NCI-H2107 treated with DMSO at 0.1 percent for 48 hours (cell line): Measurements from ENCODE around the gene TNFRSF11A.

Experiments used
- DNase-seq: peaks from one replicate; lab custom pipeline; 2025; ENCODE audit not compliant: unreplicated experiment; lab: John Stamatoyannopoulos, UW

The TNFRSF11A gene

DNA sequence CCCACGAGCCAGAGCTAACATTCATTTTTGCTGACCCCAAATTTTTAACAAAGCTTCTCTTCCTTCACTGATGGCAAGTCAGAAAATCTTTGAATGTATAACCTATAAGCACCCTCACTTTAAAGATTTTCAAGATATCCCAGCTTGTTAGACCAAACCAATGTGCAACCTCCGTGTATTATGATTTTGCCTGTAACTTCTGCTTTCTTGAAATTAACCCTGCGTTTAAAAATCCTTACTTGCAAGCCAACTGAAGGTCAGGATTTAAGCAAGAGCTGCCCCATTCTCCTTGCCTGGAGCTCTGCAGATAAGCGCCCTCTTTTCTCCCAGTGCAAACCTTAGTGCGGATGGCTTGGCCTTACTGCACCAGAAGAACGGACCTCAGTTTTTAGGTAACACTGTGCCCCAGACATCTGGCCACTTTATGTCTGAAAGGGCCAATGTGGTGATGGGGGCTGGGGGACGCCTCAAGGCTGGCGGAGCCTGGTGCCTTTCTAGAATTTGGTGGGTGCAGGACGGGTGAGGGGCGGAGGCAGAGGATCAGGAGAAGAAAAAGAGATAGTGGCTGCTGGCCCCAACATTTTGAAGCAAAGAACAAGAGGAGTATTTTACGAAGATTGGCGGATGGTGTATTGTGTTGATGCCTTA lies 805 bp upstream of the TNFRSF11A start:
- no peak for DNase-seq

DNA sequence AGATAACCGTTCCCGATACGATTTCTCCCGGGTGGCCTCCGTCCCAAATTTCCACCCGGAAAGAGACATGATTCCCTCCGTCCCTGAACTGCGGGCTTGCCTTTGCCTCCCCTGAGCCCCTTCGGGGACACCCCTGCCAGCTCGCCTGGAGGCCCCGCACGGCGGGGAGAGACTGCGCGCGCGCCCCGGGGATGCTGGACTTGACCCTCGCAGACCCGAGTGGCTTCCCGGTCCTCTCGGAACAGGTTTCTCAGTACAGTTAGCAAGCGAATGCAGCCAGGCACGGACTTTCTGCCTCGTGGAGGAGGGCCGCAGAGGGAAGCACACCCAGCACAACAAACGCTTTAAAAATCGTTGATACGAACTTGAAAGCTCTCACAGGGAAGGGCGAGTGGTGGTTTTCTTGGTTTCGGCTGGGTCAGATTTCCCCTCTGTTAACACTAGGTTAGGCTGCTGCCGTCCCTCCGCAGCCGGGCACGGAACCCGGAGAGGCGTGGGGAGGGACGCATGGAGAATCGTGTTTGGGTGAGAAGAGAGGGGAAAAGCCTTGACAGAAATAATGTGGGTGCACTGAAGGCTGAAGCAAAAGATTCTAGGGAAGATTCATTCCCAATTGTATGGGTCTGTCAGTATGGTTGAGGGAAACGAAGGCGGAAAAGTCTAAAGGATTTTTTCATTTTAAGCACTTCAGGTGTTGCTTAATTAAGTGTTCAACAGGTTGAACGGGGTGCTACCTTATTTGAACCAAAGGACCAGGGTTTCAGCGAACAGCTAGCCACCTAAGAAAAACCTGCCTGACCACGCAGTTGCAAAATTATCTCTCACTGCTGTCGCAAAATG lies 916 bp downstream of the TNFRSF11A start:
- peak; percentile 41 for DNase-seq

DNA sequence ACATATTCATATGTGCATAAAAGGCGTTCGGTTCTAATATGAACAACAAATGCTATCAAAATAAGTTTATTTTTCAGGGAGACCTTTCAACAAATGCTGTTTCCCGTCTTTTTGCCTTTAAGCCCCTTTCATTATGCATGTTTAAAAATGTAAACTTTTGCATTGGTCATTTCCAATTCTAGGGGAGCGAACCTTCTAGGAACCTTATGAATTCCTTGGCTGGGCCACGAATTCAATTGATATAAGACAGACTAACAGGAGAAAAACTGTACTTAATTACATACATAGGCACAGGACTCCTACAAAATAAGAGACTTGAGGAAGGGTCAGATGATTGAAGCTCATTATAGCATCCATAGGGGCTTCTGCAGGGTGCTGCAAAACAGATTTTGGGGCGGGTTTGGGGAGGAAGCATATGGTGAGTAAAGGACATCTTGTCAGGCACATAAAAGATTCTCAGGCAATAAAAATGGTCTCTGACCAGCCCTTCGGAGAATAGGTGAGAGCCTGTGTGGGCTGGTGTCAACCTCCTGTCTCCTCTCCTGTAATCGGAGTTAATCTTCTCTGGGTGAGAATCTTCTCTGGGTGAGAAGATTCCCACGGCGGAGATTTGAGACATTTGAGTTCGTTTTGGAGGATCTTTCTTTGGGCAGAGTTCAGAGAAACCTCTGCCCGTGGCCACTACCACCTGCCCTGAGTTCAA lies 1.7 kb downstream of the TNFRSF11A start:
- DNase-seq = no peak

DNA sequence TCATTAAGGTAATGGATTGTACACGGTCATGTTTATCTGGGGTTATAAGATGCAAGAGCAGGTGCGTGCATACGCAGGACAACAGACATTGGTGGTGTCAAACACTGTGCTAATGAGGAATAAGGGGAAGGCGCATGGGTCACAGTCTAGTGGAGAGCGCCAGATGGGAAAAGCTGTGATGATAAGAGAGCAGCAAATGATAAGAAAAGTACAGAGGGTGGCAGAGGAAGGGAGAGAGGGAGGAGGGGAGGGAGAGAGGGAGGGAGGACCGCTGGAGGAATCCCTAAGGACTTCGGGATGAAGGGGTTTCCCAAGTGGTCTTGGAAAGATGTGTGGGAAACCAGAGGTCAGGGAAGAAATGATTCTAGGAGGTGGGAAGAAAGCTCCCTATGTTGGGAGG lies 2.9 kb downstream of the TNFRSF11A start:
- peak; percentile 84 for DNase-seq

DNA sequence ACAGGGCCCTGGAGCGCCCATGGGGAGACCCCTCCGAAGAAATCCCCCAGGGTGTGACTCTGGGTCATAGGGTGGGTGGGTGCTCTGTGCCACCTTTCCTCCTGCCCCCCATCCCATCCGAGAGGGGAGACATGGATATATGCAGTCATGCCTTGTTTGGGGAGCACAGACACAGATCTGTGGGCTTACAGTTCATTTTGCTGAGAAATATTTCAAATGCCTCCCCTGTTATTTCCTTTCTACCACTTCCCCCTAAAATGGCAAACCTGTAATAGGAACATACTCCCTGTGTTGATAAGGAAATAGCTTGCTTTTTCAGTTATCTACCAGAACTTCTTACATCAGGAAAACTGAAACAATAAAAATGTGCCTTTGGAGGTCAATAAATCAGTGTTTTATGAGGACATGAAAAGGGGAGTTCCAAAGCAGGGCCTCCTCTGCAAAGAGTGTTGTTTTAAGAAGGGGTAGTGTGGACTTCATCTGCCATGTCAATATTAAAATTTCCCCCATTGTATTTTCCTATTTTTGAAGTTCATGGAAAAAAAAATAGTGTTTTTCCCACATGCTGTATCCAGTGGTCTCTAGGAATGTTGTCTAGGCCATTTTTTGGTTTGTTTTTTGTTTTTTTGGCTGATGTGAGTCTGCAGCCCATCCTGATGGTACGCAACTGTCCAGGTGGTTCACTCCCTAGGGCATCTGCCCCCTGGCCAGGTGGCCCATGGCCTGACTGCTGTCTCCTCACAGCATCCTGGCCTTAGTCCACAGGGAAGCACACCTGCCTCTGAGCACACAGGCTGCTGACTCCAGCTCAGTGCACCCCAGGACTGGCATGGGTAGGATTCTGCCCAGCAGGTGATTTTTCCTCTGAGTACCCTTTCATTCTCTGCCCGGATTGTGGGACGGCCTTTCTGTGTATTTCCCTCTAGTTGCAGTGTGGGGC lies 3.7 kb downstream of the TNFRSF11A start:
- peak; percentile 50 for DNase-seq

DNA sequence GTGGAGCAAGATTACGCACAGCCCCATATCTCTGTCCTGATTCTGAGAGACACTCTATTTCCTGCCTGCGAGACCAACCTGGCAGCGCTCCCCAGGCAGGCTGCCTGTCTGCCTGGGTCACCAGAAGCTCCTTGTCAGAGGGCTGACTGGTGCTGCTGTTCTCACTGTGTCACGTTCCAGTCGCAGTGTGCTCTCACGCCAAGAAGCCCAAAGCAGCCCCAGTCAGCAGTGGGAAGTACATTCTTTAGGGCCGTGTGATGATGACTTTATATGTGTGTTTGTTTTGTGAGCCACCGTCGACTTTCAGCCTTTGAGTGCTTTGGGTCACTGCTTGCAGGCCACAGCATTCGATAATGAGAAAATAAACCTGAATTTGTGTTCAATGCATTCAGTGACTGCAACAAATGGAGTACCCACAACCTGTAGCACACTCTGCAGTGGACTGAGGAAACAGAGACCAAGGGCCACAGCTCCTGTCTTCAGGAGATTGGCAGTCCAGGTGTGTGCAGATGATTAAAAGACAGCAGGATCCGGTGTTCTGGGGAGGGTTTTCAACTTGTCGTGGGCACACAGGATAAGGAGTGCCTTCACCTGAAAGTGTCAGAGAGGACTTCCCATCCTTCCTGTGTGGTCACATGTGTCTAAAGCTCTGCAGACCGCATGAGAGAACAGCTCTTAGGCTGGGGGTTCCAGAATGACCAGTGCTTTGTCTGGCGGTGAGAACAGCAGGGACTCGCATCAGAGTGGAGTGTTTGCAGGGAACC lies 4.8 kb downstream of the TNFRSF11A start:
- DNase-seq = no peak

DNA sequence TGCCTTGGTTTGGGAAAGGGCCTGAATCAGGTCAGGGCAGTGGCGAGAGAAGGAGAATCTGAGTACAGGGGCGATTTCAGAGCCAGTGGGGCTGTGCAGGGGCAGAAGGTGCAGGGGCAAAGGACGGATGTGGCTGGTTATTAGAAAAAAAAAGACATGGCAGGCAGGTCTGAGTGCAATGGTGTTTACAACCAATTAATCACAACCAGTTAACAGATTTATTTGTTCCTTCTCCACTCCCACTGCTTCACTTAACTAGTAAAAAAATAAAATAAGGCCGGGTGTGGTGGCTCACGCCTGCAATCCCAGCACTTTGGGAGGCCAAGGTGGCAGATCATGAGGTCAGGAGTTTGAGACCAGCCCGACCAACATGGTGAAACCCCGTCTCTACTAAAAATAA lies 5.5 kb downstream of the TNFRSF11A start:
- DNase-seq = no peak

DNA sequence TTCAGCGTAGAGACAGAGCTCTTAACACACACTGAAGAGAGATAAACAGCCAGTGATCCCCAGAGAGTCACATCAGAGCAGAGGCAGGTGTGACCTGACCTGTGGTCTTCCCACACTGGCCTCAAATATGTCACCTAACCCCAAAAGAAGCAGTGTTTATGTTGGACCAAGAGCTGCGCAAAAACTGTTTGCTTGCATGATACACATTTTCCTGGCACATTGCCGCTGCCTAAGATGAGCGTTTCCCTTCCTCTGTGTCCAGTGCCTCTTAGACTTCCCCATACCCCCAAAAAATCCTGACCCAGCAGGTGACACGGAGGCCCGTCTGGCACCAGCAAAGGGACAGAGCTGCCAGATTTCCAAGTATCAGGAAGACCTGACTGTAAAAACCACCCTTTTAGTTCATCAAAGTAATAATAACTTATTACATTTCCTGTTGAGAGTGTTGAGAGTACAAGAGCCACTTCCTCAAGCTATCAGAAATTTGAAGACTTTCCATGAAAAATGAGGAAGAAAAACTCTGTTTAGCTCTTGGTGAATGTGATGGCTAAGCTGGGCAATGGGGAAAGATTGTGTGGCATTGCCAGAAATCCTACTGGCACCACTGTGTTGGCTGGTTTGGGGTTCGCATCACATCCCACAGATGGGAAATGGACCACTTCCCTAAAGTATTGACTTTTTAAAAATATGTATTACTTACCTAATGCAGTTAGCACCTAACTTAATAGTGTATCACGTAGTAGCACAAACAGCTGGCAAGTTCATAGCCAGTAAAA lies 6.7 kb downstream of the TNFRSF11A start:
- no peak for DNase-seq

DNA sequence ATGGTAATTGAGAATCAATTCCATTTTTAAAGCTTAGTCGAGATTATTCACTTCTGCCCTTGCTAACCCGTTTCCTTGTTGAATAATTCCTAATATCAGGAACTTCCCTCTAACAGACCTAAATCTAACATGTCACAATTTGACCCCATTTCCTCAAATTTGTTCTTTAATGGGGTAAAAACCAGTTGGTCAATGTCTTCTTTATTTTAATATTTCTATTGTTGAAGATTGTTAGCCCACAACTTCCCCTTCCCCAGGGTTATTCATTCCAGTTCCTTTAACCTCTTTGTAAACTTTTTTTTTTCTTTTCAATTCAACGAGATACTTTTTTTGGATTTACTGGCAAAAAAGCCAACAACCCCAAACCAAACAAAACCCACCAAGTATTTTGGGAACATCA lies 7.3 kb downstream of the TNFRSF11A start:
- DNase-seq = no peak

DNA sequence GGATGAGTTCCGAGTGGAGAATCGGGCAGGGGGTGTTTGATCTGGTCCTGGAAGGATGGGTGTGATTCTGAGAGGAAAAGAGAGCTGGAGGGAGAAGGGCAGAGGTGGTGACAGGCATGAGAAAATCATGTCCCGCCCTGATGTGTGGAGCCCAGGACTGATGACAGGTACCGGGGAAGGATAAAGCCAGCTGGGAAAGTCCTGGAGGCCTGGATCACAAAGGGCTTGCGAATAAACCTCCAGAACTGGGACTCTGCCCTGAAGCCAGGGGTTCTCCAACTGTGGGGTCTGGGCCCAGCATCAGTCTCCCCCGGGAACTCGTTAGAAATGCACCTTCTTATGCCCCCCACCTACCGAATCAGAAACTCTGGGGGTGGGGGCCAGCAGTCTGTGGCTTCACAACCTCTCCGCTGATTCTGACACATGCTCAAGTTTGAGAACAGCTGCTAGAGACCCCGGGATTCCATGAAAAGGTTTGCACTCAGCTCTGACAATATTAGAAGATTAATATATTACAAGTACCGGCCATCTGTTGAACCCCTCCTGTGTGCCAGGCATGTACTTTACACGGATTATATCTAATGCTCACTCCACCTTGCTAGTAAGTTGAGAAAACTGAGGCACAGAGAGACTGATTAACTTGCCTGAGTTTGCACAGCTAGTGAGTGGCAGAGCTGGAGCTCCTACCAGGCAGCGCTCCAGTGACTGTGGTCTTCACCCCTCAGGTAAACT lies 8.0 kb downstream of the TNFRSF11A start:
- DNase-seq = no peak

DNA sequence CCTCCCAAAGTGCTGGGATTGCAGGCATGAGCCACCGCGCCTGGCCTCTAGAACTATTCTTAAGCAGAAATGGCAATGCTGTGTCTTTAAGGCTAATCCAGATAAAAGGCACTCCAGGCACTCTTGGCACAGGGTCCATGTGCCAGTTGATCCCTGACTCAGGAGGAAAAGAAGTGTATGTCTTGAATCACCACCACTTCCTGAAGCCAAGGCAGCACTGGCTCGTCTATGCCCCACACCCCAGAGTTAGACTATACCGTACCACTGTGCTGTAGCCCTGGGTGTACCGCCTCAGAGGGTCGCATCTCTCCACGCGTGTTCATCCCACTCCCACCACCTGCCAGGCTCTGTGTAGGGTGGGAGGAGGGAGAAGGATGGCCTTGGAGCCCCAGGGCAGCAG lies 9.0 kb downstream of the TNFRSF11A start:
- no peak for DNase-seq

DNA sequence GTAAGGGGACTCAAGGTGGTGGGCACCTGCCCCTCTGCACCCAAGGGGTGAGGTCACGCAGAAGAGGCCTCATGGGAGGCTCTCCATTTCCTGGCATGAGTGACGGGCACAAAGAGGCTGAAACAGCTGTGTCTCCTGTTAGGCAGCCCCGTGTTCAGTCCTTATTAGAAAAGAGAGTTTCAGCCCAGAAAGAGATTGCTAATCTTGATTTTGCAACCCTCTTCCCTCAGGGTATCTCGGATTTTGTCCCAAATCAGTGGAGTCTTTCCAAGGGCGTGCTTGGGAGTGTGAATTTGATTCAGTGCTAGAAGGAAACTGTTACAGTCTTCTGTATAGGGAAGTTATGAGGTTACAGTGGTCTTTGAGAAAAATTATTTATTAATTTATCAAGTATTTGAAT lies 10.4 kb downstream of the TNFRSF11A start:
- DNase-seq = no peak

DNA sequence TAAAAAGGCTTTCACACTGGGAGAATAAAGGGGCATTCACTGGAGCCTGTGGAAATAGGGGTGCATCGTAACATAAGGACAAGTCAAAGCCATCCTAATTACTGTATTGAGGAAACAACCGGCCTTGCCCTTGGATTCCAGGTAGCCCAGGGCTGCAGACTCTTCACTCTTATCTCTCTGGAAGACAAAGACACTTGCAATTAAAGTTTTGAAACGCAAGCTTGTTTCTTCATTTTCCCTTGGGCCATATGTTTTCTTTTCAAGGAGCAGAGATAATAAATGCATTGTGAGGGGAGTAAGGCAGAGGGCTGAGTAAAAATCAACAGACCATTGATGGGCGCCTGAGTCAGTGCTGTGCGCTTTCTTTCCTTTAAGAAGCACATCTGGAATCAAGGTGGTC lies 11.5 kb downstream of the TNFRSF11A start:
- no peak for DNase-seq

DNA sequence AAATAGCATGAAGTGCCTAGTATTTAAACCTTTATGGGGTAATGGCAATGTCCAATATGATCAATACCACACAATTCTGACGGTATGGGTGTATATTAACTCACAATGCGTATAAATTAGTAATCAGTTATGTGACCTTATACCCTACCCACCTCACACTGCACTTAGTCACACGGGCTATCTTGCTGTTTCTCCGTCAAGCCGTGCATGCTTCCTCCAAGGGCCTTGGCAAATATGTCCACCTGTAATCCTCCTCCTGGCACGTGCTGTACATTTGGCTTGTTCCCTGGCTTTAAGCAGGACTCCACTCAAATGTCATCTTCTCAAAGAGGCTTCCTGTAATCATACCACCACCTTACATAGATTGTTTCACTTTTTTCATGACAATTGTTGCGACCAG lies 12.2 kb downstream of the TNFRSF11A start:
- DNase-seq = no peak

DNA sequence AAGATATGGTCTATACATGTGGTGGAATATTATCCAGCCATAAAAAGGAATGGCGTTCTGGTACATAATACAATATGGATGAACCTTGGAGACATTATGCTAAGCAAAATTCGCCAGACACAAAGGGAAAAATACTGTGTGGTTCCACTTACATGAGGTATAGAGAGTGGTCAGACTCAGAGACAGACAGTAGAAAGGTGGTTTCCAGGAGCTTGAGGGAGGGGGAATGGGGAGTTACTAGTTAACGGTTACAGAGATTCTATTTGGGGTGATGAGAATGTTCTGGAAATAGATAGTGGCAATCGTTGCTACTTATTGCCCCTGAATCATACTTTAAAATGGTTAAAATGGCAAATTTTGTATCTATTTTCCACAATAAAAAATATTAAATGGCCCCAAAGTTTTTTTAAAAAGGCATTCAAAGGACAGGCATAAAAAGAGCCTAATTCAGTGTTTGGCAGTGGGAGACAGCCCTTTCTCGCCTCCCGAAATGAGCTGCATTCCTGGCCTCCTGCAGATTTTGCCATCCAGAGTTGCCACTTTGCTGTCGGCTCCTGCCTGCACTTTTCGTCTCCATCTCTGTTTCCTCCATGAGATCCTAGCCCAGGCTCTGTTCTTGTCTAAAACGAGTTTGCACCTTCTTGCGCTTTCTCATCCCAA lies 13.5 kb downstream of the TNFRSF11A start:
- DNase-seq = no peak

DNA sequence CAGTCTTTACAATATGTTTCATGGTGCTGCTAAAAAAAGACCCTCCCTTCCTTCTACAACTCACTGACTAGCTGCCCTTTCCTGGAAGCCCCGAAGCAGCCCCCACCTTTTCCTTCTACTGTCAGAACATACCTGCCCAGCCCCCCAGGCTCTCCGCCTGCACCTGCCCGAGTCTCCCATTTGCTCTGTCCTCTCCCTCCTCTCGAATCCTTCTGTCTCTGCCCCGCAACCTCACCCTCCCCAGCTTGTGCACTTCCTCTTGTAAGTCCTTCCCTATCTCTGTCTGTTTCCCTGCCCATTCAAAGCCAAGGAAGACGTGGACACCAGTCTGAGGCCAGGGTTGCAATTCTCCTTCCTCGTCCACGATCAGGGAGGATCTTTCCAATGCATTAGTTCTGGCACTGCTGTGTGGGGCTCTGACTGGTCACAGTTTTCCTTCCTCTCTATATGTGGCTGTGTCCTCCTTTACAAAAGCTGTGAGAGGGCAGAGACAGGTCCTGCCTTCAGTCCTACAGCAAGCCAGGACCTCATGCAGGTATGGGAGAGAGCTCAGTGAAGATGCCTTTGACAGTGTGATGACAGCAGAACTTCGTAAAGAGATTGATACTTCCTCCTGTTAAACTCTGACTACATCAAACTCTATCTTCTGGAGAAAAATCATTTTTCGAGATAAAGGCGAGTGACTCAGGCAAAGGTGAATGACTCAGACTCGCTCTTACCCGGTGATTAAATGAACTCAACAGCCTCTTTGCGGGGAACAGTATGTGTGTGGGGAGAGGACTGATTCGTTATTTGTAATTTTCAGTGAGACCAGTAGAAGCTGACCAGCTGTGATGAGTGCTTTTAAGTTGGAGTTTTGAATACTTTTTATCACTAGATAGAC lies 14.2 kb downstream of the TNFRSF11A start:
- DNase-seq = no peak

DNA sequence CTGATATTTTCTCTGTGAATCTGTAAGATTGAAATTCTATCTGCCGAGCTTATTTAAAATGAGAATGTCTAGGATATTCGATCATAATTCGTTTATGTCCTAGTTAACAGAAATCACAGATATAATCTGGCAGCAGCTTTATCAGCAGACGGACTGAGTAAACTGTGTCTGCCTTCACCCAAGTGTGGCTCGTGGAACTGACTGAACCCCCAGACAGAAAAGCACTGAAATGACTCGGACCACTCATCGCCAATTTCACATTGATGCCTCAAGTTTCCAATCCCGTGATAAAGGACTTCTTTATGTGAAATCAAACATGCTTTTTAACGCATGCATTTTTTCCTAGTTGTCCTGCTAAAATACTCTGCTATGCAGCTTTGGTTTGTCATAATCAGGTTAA lies 15.9 kb downstream of the TNFRSF11A start:
- no peak for DNase-seq
